Measurements from ENCODE around the gene CUTA.

Gene CUTA

DNA sequence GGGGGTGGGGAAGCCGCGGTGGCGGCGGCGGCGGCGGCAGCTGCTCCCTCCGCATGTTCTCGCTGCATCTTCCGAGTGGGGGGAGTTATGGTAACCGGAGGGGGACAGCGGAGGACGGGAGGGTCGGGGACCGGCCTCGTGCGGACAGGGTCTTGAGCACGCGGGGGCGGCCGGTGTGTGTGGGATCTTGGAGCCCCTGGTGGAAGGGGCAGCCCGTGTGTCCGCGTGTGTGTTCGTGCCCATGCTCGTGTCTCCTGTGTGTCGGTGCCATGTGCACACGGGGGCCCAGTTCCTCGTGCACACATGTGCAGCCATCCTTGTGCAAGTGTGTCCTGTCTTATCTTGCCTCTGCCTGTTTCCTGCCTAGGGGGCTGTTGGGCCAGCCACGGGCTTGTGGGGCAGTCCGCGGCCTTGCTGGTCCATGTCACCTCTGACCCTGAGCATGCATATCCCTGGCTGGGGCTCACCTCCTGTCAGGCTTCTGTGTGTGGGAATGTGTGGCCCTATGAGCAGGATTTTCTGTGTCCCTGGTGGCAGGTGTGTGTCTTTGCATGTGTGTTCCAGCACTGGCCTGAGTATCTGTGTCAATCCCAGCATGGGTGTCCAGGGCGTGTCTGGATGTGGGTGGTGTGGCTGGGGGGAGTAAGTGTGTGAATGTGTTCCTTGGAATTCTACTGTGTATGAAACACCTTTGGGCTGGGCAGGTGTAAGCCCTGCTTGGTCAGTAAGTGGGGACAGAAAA, 10.5 kb upstream of the CUTA start:
- peaks cover 25% of the 10 kb centered on the region for H4K20me1 ChIP-seq (ENCODE audit: insufficient read depth, low read length, poor library complexity, severe bottlenecking)
- H3F3A ChIP-seq (ENCODE audit: low read depth), result 0 out of 2 replicates have a peak, but pooled peaks cover 4% of the 10 kb centered on the region
- H3K79me2 ChIP-seq (ENCODE audit: insufficient read depth, low read length), result peaks cover 26% of the 10 kb centered on the region; the same call in 1 of the 2 replicates
- H3K27me3 ChIP-seq (ENCODE audit: insufficient read depth, low read length, poor library complexity, severe bottlenecking), result no peaks in the 10 kb centered on the region
- no peaks in the 10 kb centered on the region for H3K9me3 ChIP-seq (ENCODE audit: insufficient read depth, low read depth, low read length)
- peak overlapping the region; percentile 72 for H3K4me2 ChIP-seq (ENCODE audit: low read depth, low read length, poor library complexity, severe bottlenecking)
- TF ChIP-seq EZH2phosphoT487 (IDR thresholded peaks at IDR 0.05; ENCODE audit: borderline replicate concordance), result no peak
- TF ChIP-seq, protein P1, sequence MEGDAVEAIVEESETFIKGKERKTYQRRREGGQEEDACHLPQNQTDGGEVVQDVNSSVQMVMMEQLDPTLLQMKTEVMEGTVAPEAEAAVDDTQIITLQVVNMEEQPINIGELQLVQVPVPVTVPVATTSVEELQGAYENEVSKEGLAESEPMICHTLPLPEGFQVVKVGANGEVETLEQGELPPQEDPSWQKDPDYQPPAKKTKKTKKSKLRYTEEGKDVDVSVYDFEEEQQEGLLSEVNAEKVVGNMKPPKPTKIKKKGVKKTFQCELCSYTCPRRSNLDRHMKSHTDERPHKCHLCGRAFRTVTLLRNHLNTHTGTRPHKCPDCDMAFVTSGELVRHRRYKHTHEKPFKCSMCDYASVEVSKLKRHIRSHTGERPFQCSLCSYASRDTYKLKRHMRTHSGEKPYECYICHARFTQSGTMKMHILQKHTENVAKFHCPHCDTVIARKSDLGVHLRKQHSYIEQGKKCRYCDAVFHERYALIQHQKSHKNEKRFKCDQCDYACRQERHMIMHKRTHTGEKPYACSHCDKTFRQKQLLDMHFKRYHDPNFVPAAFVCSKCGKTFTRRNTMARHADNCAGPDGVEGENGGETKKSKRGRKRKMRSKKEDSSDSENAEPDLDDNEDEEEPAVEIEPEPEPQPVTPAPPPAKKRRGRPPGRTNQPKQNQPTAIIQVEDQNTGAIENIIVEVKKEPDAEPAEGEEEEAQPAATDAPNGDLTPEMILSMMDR (conservative IDR thresholded peaks at IDR 0.05; ENCODE audit: low read length), result peak; percentile 65
- H3K4me3 ChIP-seq (ENCODE audit: low read length, poor library complexity, severe bottlenecking), result peak overlapping the region; percentile 65
- peaks cover 46% of the 10 kb centered on the region for H3K4me1 ChIP-seq (ENCODE audit: insufficient read depth, low read length, poor library complexity, severe bottlenecking)
- no peak overlapping the region for H2AFZ ChIP-seq (ENCODE audit: low read length)
- H3K9ac ChIP-seq (ENCODE audit: low read depth, low read length, poor library complexity, severe bottlenecking), result peak overlapping the region; percentile 15
- no peaks in the 10 kb centered on the region for H3K36me3 ChIP-seq (ENCODE audit: insufficient read depth, low read length)
- no peaks in the 10 kb centered on the region for H3K9me2 ChIP-seq (replicated peaks; ENCODE audit: low read depth, low read length)

DNA sequence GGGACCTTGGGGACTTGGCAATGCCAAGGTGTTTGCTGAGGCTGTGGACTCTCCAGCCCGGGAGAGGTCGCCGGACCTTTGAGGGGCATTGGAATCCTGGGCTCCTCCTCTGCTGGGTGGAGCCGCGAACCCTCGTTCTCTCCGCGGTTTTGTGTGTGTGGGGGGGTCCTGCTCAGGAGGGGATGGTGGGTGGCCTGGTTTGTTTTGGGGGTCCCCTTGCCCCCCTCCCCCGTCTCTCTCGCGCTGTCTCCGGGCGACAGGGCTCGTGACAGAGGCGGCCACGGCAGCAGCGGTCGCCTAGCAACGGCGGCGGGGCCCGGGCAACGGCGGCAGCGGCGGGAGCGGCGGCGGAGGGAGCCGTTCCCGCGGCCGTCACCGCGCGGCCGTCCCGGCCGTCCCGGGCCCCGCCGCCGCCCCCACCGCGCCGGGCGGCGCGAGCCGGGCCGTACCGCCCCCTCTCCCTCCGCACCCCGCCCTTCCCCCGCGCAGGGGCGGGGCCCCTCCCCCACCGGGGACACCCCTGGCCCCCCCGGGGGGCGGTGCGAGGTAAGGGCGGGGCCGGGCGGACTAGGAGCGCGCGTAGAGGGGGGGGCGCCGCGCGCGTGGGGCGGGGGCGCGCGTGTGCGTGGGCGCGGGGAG, 9.8 kb upstream of the CUTA start:
- H3K9me2 ChIP-seq (replicated peaks; ENCODE audit: low read depth, low read length), result no peaks in the 10 kb centered on the region
- TF ChIP-seq EZH2phosphoT487 (IDR thresholded peaks at IDR 0.05; ENCODE audit: borderline replicate concordance), result no peak
- TF ChIP-seq, protein P1 (conservative IDR thresholded peaks at IDR 0.05; ENCODE audit: low read length), result 0 out of 2 replicates have a peak, but pooled peaks have one; percentile 9
- H3K4me2 ChIP-seq (ENCODE audit: low read depth, low read length, poor library complexity, severe bottlenecking), result peak overlapping the region; percentile 91
- peak overlapping the region; percentile 34 for H3K9ac ChIP-seq (ENCODE audit: low read depth, low read length, poor library complexity, severe bottlenecking)
- H3K4me1 ChIP-seq (ENCODE audit: insufficient read depth, low read length, poor library complexity, severe bottlenecking), result peaks cover 46% of the 10 kb centered on the region
- no peaks in the 10 kb centered on the region for H3K27me3 ChIP-seq (ENCODE audit: insufficient read depth, low read length, poor library complexity, severe bottlenecking)
- H3K9me3 ChIP-seq (ENCODE audit: insufficient read depth, low read depth, low read length), result no peaks in the 10 kb centered on the region
- H3F3A ChIP-seq (ENCODE audit: low read depth), result 0 out of 2 replicates have a peak, but pooled peaks cover 4% of the 10 kb centered on the region
- H3K79me2 ChIP-seq (ENCODE audit: insufficient read depth, low read length), result peaks cover 26% of the 10 kb centered on the region; the same call in 1 of the 2 replicates
- peak overlapping the region; percentile 74 for H3K4me3 ChIP-seq (ENCODE audit: low read length, poor library complexity, severe bottlenecking)
- H2AFZ ChIP-seq (ENCODE audit: low read length), result no peak overlapping the region
- H4K20me1 ChIP-seq (ENCODE audit: insufficient read depth, low read length, poor library complexity, severe bottlenecking), result peaks cover 25% of the 10 kb centered on the region
- no peaks in the 10 kb centered on the region for H3K36me3 ChIP-seq (ENCODE audit: insufficient read depth, low read length)

DNA sequence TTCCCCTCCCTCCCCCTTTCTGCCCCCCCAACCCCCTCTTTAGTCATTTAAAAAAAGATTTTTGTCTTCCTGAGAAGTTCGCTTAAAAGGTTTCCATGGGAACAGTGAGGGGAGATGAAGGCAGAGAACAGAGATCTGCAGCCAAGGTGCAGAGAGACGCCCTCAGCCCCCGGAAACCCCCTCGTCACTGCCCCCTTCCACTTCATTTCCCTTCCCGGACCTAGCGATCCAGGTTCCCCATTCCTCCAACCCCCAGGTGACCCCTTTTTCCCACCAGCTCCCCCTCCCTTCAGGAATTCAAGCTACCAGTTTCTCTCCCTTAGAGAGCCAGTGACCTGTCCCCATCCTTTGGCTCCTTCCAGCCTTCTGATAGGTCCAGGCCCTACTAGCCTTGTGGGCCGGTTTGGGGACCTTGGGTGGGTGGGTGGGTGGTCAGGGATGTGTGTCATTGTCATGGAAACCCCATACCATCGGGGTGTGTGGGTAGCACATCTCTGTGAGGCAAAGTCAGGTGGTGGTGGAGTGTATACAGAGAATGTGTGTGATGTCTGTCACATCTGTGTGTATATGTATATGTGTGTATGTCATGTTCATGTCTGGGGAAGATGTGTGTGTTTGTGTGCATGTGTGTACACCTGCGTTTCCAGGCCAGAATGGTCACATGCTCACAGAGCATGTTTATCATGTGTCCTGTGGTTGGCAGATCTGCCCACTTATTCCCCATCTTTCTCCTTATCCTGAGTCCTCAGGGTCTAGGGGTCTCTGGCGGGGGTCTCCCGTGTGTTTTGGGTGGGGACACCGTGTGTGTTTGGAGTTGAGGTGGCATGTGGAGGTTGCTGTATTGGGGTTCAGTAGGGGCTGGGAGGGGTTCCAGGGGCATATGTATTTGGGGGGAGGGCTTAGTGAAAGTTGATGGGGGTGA, 8.9 kb upstream of the CUTA start:
- peak overlapping the region; percentile 91 for H3K4me2 ChIP-seq (ENCODE audit: low read depth, low read length, poor library complexity, severe bottlenecking)
- H3K27me3 ChIP-seq (ENCODE audit: insufficient read depth, low read length, poor library complexity, severe bottlenecking), result no peaks in the 10 kb centered on the region
- H3K4me1 ChIP-seq (ENCODE audit: insufficient read depth, low read length, poor library complexity, severe bottlenecking), result peaks cover 46% of the 10 kb centered on the region
- no peaks in the 10 kb centered on the region for H3K9me2 ChIP-seq (replicated peaks; ENCODE audit: low read depth, low read length)
- 0 out of 2 replicates have a peak, but pooled peaks cover 4% of the 10 kb centered on the region for H3F3A ChIP-seq (ENCODE audit: low read depth)
- H3K79me2 ChIP-seq (ENCODE audit: insufficient read depth, low read length), result peaks cover 26% of the 10 kb centered on the region; the same call in 1 of the 2 replicates
- no peaks in the 10 kb centered on the region for H3K9me3 ChIP-seq (ENCODE audit: insufficient read depth, low read depth, low read length)
- no peak overlapping the region for H2AFZ ChIP-seq (ENCODE audit: low read length)
- TF ChIP-seq, protein P1 (conservative IDR thresholded peaks at IDR 0.05; ENCODE audit: low read length), result no peak
- no peak for TF ChIP-seq EZH2phosphoT487 (IDR thresholded peaks at IDR 0.05; ENCODE audit: borderline replicate concordance)
- peak overlapping the region; percentile 34 for H3K9ac ChIP-seq (ENCODE audit: low read depth, low read length, poor library complexity, severe bottlenecking)
- peak overlapping the region; percentile 84 for H3K4me3 ChIP-seq (ENCODE audit: low read length, poor library complexity, severe bottlenecking)
- no peaks in the 10 kb centered on the region for H3K36me3 ChIP-seq (ENCODE audit: insufficient read depth, low read length)
- peaks cover 25% of the 10 kb centered on the region for H4K20me1 ChIP-seq (ENCODE audit: insufficient read depth, low read length, poor library complexity, severe bottlenecking)
